ENCODE data around the gene AKNA.

Gene AKNA

GRCh38 chr9:114404531-114404930 is 16.7 kb upstream of the AKNA start:
- Mint-ChIP-seq H3K27me3 (ENCODE audit: low read depth, poor library complexity) (peaks cover 6% of the 10 kb centered on the region), H3K4me3 (no peak overlapping the region), H3K36me3 (ENCODE audit: low read depth) (no peaks in the 10 kb centered on the region), H3K9me3 (no peaks in the 10 kb centered on the region), H3K4me1 (peaks cover 18% of the 10 kb centered on the region), H3K27ac (no peak overlapping the region)
- DNase-seq = no peak
- TF ChIP-seq, protein P1, sequence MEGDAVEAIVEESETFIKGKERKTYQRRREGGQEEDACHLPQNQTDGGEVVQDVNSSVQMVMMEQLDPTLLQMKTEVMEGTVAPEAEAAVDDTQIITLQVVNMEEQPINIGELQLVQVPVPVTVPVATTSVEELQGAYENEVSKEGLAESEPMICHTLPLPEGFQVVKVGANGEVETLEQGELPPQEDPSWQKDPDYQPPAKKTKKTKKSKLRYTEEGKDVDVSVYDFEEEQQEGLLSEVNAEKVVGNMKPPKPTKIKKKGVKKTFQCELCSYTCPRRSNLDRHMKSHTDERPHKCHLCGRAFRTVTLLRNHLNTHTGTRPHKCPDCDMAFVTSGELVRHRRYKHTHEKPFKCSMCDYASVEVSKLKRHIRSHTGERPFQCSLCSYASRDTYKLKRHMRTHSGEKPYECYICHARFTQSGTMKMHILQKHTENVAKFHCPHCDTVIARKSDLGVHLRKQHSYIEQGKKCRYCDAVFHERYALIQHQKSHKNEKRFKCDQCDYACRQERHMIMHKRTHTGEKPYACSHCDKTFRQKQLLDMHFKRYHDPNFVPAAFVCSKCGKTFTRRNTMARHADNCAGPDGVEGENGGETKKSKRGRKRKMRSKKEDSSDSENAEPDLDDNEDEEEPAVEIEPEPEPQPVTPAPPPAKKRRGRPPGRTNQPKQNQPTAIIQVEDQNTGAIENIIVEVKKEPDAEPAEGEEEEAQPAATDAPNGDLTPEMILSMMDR (IDR thresholded peaks at IDR 0.05) = no peak

DNA sequence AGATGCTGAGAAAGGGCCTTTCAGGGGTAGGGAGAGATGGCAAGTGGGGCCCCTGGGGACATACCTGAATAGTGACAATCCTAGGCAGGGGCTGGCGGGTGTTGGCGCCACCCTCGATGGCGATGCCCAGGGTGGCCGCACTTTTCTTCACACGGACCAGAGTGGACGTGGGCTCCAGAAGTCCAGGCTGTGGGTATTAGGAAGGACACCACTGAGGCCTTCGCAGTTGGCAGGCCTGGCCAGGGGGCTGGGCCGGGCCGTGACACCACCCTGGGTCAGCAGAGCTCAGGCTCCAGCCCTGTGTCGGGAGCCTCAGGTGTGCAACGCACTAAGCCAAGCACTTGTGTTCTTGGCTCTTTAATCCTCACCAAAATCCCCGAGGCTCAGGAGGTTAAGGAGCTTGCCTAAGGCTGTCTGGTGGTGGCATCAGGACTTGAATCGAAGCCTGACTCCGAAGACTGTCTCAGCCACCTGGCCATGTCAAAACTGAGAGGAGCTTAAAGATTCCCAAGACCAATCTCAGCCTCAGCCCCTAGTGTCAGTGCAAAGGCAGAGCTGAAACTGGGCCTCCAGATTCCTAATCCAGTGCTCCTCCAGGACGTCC is 15.5 kb upstream of the AKNA start:
- H3K4me1 Mint-ChIP-seq = peaks cover 11% of the 10 kb centered on the region
- no peak overlapping the region for H3K4me3 Mint-ChIP-seq
- no peak for DNase-seq

GRCh38 chr9:114401344-114401743 is 13.6 kb upstream of the AKNA start:
- no peak for DNase-seq
- no peaks in the 10 kb centered on the region for H3K9me3 Mint-ChIP-seq
- peaks cover 15% of the 10 kb centered on the region for H3K27me3 Mint-ChIP-seq (ENCODE audit: low read depth, poor library complexity)
- H3K27ac Mint-ChIP-seq = peak overlapping the region; percentile 73
- peaks cover 24% of the 10 kb centered on the region for H3K4me1 Mint-ChIP-seq
- H3K36me3 Mint-ChIP-seq (ENCODE audit: low read depth) = no peaks in the 10 kb centered on the region
- TF ChIP-seq, protein P1 (IDR thresholded peaks at IDR 0.05) = no peak
- H3K4me3 Mint-ChIP-seq = no peak overlapping the region

More for the DNA sequence above, 15.5 kb upstream of the AKNA start:
- no peaks in the 10 kb centered on the region for H3K9me3 Mint-ChIP-seq
- no peaks in the 10 kb centered on the region for H3K36me3 Mint-ChIP-seq (ENCODE audit: low read depth)
- TF ChIP-seq, protein P1 (IDR thresholded peaks at IDR 0.05) = no peak
- H3K27me3 Mint-ChIP-seq (ENCODE audit: low read depth, poor library complexity) = peaks cover 10% of the 10 kb centered on the region
- H3K27ac Mint-ChIP-seq = no peak overlapping the region

DNA sequence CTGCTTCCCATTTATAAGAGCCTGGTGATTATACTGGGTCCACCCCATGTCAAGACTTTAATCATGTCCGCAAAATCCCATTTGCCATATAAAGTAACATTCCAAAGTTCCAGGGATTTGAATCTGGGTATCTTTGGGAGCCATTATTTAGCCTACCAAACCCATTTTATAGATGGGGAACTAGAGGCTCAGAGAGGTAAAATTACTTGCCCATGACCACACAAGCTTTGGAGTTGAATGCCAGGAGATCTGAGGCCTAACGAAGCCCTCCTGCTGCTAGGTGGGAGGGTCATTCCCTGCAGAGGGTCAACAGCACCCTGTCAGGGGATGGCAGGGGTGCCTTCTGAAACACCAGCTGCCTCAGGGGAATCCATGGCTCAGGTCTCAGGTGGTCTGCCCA is 13.0 kb upstream of the AKNA start:
- TF ChIP-seq, protein P1 (IDR thresholded peaks at IDR 0.05) = no peak
- Mint-ChIP-seq H3K4me3 (no peak overlapping the region), H3K4me1 (peaks cover 29% of the 10 kb centered on the region), H3K27ac (no peak overlapping the region), H3K9me3 (no peaks in the 10 kb centered on the region), H3K36me3 (ENCODE audit: low read depth) (no peaks in the 10 kb centered on the region), H3K27me3 (ENCODE audit: low read depth, poor library complexity) (peaks cover 15% of the 10 kb centered on the region)
- DNase-seq = no peak

DNA sequence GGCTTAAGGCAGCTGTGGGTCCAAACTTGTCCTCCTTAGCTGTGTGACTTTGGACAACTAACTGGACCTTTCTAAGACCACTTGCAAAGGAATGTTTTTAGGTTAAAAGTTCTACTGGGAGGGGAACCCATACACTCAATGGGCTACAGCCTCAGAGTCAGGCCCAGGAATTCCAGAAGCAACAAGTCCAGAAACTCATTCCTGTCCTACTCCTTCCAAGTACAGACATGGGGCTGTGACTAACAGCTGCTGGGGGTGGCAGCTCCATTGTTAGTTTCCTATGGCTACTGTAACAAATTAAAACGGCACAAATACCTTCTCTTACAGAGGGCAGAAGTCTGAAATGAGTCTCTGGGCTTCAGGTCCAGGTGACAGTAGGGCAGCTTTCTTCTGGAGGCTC is 12.4 kb upstream of the AKNA start:
- Mint-ChIP-seq H3K4me3 (no peak overlapping the region), H3K9me3 (no peaks in the 10 kb centered on the region), H3K36me3 (ENCODE audit: low read depth) (no peaks in the 10 kb centered on the region), H3K27me3 (ENCODE audit: low read depth, poor library complexity) (peaks cover 15% of the 10 kb centered on the region), H3K27ac (no peak overlapping the region), H3K4me1 (peaks cover 35% of the 10 kb centered on the region)
- DNase-seq = no peak
- TF ChIP-seq, protein P1 (IDR thresholded peaks at IDR 0.05) = no peak

GRCh38 chr9:114399381-114399780 is 11.6 kb upstream of the AKNA start:
- peaks cover 15% of the 10 kb centered on the region for H3K27me3 Mint-ChIP-seq (ENCODE audit: low read depth, poor library complexity)
- DNase-seq = no peak
- TF ChIP-seq, protein P1 (IDR thresholded peaks at IDR 0.05) = no peak
- H3K27ac Mint-ChIP-seq = no peak overlapping the region
- no peaks in the 10 kb centered on the region for H3K36me3 Mint-ChIP-seq (ENCODE audit: low read depth)
- no peak overlapping the region for H3K4me3 Mint-ChIP-seq
- H3K4me1 Mint-ChIP-seq = peaks cover 42% of the 10 kb centered on the region
- H3K9me3 Mint-ChIP-seq = no peaks in the 10 kb centered on the region

Measured in nephron progenitor cell (in vitro differentiated cells).